HG02970 (cell line): ENCODE results near the gene RERE.
A peak's percentile ranks its signal among the peaks of the same experiment; 100 is the strongest.

Source experiments
- ATAC-seq: cut with Tn5 transposase; IDR thresholded peaks from one replicate; pipeline ENCODE4 v1.9.1; 2021; ENCODE audit warnings: mild to moderate bottlenecking, moderate library complexity, moderate number of reproducible peaks; ENCODE audit not compliant: unreplicated experiment, low FRiP score

Gene RERE

DNA sequence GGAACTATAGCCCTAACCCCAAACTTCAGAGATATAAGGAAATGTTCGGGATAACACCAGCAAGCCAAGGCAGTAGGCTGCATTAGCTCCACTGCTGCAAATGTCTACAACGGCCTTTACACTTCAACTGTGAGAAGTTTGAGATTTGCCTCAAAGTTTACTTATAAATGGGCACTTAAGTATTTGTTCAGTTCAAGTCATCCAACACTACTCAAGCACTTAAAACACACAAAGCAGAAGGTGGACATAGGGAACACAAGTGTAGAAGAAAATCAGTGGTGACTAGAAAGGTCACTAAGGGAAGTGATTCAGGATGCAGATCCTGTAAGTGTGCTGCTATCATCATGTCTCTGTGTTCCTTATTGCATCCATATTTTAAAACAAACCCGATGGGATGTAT lies 278.9 kb downstream of the RERE start:
- ATAC-seq, result no peak

DNA sequence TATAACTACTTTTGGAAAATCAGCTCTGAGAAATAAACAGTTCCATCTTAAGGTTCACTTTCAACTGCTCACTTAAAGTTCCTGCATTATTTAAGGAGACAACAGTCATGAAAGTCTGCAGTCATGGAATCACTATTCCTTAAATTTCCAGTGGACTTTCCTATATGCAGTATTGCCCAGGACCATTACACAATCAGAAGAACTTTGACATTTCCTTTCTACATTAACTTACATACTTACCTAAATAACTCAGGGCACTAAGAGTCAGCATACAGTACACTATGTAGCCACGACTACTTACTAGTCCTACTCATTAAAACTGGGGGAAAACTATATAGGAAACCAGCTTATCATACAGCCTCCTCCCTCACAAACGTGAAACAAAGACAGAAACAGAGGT lies 279.4 kb downstream of the RERE start:
- ATAC-seq, result no peak

DNA sequence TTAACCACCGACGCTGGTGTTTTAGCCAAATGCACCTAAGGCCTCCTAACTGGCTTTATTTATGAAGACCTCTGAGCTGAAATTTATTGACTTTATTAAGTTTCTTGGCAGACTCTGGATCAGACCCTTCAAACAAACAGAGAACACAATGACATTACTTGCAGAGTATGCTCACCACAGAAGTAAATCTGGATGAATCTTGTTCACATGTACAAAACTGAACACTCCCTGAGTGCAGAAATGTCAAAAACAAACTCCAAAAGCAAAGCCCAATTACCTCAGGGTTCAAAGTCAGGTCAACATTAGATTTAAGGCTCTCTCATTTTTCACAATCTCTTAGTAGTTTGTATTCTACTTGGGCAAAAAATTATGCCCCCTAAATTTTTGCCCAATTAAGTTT lies 280.9 kb downstream of the RERE start:
- ATAC-seq, result no peak

DNA sequence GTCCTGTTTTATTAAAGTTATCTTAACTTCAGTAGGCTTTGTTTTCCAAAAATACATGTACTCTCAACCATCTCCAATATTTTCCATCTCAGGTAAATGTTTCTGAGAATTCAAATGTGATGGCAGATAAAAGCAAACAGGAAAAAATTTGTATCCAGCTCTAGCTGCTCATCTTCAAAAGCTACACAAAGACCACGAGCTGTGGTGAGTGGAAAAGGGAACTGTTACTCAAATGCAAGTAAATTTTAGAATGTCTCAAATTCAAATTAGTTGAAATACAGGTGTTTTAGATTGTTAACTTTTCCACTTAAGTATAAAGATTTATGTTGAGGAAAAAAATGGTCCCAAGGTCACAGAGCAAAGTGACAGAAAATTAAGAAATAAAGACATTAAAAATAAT lies 283.5 kb downstream of the RERE start:
- no peak for ATAC-seq

DNA sequence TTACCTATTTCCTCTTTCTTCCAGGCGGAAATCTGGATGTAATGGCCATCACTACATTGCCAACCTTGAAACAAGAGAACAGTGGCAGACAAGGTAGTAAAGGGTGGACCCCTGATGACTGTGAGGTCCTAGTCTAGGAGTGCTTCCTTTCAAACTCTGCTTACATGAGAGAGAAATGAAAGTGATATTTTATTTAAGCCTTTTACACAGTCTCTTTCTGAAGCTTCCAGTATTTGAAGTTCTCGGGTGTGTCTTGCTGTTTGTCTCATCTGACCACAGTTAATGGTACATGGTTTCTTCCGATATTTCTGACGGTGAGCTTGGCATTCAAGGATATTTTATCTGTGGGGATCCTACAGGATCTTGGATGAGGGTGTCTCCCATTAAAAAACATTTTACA lies 284.3 kb downstream of the RERE start:
- ATAC-seq, result no peak

DNA sequence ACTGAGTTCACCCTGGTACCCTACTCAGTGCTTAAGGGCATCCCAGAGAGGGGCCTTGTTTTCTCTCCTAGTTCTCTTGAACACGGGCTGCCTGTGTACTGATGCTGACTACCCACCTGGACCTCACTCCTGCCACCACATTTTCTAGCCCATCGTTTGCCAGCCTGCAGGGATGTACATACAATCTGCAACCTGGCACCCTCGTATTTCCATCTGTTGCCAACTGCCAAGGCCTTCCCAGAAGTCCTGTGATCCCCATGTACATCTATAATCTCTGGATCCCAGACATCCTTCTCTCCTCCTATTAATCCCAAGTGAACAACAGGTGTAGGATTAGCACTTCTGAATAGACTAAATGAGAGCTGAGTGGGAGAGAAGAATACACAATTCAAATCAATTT lies 287.5 kb downstream of the RERE start:
- no peak for ATAC-seq

DNA sequence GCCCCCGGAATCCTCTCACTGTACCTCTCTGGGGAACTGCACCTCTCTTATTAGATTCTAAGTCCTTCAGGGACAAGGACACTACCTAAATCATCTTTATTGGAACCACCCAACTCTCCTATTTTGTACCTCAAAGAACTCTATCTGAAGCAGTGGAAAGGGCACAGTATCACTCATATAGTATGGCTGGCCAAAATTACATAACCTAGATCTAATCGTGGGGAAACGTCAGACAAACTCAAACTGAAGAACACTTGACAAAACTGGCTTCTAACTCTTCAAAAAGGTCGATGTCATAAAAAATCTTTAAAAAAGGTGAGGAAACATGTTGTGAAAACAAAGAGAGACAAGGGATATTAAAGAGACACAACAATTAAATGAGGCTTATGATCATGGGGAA lies 289.5 kb downstream of the RERE start:
- ATAC-seq, result no peak

DNA sequence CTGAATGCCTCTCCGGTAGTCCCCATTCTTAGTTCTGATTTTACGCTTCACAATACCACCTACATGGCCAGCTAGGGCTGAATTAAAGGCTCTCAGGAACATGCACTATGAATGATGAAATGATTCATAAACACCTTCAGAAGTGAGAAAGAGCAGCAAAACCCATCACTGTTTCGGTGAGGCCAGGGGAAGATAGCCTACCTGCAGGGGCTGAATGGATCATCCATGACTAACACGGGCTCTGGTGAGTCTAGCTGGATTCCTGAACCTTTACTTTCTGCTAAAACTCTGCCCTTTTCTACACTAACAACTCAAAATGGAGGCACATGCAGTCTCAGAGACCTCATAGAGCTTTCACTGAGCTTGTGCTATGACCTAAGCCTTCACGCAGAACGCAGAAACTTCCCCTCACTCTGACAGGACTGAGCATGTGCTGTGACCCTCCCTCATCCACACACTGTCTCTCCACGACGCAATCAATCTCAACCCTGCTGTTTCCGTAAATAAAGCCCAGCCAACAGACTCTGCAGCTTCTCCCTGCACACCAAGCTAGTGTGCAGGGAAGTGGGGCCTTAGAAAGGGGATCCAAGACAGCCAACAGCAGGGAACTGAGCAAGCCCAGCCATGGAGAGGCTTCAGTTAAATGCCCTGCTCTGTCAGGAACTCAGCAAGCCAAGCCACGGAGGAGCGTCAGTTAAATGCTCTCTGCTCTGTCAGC lies 291.7 kb downstream of the RERE start:
- ATAC-seq, result peak; percentile 51

DNA sequence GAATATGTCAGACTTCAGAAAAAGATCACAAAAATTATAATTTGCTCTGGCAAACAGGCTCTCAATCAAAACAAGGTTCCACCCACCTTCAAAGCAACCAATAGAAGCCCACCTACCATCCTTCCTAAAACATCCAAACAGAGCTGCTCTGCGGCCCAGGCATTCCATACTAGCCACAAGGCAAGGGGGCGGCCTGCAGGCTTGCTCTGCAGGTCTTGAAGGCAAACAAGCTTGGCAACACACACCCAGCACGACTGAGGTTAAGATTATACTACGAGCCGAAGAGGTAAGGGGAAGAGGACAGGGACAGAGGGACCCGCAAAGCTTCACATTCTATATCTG lies 292.3 kb downstream of the RERE start:
- ATAC-seq, result no peak

DNA sequence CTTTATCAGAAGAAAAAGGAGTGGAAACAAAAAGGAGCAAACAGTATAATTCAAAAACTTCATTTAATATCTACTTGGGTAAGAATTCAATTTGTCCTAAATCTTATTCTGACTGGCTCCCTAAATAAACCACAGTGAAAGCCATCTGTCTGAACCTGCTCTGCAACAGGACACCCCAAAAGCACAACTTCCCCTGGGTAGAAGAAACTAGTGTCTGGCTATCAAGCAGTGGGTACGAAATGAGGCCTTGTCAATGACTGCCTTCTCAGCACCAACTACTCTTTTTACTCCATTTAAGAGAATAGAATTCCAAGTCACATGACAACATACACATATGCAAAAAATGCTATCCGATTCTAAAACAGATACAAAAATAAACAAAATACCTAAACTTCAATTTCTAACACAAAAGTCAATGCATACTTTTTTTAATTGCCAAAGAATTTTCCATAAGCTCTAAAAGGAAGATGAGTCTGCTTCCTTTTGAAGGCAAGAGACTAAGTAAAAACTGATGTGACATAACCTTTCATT lies 292.7 kb downstream of the RERE start:
- no peak for ATAC-seq

DNA sequence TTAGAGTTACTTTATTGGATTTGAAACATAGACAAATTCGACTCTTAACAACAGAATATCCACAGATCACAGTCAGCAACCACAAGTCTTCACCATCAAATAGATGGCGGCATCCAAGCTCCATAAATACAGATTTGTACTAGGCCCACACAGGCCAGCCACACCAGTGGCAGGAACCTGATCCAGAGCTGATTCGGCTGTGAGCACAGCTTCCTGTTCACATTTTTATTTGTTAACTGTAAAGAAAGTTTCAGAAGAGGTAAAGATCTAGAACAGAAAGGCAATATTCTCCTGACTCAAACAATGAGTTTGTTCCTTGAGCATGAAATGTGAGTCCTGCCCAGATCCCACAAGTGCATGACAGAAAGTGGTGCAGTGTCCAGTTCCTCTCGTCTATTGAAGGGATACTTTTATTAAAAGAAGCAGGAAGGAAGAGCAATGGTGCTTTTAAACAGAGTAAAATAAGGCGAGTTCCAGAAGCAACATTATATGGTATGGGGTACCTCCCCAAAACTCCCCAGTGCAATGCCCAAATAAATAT lies 293.7 kb downstream of the RERE start:
- no peak for ATAC-seq

DNA sequence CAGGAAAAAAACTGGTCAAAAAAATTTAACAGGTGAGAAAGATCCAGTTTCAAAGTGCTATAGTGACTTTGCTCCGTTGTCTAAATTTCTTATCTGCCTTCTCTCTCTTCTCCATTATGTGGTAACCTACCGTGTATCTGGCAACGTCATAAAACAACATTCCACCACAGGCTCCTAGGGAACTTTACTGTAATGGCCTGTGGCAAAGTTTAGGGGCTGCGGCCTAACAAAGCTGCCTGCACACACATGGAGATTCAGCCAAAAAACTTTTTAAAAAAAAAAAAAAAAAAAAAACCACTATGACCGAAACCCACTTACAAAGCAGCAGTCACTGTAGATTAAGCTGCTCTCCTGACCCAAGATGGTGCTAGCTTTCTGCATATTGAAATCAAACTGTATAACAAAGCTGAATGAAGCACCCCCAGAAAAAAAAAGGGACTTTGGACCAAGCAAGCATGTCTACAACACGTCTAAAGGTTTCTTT lies 296.9 kb downstream of the RERE start:
- no peak for ATAC-seq

DNA sequence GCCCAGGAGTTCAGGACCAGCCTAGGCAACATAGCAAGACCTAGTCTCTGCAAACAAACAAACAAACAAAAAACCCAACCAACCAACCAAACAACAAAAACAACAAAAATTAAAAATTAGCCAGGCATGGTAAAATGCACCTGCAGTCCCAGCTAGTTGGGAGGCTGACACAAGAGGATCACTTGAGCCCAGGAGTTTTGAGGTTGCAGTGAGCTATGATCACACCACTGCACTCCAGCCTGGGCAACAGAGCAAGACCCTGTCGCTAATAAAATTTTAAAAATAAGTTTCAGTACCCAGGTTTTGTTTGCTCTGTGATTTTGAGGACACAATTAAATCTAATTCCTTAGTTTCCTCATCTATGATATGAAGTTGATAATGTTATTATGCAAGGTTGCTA lies 298.3 kb downstream of the RERE start:
- no peak for ATAC-seq

DNA sequence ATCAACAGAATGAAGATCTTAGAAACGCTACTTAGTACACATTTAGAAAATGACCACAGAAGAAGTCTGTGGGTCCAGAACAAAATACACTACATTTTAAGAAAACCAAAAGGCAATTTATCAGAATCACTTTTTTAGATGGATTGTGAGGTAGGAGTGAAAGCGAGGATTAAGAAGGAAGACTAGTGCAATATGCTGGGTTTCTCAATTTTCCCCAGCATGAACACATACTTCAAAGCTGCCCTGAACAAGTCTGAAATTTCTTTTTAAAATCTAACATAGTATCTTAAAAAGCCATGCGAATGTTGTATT lies 299.0 kb downstream of the RERE start:
- no peak for ATAC-seq

DNA sequence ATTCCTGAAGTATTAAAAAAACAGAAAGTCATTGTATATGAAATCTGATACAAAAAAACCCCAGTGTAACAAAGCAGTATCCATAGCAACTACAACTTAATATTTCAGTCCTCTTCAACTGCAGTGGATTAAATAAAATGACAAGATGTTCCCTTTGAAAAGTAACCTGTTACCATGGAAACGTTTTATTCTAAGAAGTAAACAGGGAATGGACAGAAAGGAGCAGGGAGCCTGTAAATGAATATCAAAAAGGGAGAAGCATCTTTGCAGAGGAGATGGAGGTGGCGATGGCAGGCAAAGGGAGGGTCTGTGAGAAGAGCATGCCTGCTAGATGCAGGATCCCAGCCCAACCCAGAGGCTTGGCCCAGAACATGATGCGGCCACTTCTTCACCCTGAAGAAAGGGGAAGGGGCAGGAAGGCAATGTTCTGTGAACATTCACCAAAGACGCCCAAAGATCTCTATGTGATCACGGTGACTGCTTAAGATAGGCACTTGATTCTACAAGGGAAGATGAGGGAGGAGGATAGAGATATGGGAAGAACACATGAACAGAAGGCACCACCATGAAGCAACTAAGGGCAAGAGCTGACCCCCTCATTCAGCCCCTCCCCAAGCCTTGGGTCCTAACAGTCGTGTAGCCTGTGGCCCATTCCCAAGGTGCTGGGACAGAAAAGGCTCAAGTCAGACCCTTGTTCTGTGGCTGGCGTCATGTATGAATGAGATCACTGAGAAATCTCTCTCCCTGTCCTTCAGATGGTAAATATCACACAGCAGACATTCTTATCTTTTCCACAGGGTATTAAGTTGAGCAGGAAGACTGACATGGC lies 299.6 kb downstream of the RERE start:
- ATAC-seq, result no peak

DNA sequence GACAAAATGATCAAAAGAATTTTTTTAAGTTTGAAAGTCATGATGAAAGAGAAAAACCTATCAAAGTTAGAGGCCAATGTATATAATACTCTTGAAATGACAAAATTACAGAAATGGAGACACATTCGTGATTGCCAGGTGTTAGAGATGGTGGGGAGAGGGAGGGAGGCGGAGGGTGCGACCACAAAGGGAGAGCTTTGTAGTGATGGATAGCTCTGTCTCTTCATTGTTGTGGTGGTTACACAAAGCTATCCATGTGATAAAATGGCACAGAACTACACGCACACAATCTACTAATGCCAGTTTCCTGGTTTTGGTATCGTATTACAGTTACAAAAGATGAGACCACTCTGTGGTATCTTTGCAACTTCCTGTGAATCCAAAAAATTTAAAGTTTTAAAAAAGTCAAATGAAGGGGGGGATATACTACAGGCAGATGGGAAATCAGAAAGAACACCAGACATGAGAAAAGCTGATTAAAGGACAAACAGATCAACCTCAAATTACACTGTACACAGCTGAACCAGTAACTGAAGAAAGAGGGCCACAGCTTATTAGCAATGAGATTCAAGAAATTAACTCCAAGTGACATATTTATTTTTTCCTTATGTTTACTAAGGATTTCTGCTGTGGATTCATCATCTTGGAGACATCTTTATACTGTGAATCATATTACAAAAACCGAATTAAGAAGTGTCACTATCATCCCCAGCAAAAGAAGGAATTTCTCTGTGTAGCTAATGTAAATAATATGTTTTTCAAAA lies 300.5 kb downstream of the RERE start:
- ATAC-seq, result no peak

DNA sequence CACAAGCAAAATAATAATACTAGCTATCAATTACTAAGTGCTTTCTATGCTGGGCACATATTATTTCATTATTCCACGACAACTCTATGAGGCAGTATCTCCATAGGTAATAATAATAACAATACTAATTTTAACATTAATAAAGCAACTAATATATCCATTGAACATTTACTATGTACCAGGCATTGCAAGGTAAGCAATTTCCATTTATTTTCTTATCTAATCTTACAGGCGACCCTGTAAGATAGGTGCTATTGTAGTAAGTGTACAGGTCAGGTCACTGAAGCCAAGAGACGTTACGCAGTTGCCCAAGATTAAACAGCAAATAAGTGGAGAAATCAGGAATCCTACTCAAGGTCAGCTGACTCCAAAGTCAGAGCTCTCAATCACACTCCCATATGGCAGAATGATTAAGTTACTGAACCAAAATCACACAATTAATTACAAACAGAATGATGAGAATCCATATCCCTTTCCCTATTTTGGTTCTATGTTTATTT lies 301.1 kb downstream of the RERE start:
- ATAC-seq, result no peak

DNA sequence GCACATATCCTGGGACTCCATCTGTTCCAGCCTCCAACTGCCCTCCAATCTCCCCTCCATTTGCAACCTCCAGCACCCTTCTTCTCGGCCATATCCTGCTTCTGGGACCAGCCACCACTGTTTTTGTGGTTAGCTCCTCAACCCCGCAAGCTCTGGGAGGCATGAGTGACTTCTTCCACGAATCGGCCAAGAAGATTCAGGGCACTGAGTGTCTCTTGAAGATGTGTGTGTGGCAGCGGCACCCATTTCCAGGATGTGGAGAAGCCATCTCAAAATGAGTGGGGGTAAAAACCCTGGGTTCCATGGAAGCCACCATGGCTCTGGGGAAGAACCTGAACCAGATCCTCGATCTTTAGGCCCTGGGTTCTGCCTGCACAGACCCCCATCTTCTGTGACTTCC lies 304.9 kb downstream of the RERE start:
- ATAC-seq, result no peak

DNA sequence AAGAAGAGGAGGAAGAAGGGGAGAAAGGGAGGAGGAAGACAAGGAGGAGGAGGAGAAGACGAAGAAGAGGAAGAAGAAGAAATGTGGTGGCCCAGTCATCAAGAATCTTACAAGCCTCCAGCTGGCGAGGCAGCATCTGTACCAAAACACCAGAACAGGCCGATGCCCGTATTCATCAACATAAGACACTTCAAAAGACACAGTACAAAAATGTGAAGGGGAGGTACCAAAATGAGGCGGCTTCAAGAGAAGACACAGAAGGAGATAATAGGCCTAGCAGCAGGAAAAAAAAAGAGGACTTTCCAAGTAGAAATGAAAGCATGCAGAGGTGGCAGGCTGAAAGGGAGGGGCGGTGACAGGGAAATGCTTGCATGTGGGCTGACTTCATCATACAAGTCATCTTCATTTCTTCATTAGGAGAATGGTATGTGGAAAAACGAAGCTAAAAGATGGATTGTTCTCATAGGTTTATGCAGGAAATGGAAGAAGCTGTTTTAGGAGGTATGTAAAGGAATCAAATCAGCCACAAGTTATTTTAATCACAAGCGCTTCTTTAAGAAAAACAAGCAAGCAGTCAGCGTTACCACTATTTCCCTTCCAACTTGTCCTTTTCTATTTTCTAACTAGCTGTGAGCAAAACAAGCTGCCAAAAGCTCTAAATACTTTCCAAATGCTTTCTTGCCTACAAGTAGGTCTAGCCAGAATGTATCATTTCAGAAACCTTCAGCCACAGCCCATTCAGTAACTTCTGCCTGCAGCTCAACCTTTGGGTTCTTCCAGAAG lies 307.2 kb downstream of the RERE start:
- no peak for ATAC-seq

DNA sequence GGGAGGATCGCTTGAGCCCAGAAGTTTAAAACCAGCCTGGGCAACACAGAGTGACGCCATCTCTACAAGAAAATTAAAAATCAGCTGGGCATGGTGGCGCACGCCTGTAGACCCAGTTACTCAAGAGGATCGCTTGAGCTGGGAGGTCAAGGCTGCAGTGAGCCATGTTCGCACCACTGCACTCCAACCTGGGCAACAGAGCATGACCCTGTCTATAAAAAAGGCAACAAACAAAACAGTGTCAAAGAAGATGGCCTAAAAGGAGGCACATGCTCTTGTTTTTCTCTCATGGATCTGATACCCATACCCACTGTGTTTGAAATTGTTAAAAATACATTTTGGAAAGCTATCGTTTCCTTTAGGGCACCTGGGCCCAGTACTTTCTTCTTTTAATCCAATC lies 307.9 kb downstream of the RERE start:
- no peak for ATAC-seq
